ENCODE data around the gene CCDC146.
"Not testable (repeated sequence)": the region's sequence is repeated elsewhere in the genome, so short reads cannot be mapped to it uniquely, and the experiment has no call there.

DNA sequence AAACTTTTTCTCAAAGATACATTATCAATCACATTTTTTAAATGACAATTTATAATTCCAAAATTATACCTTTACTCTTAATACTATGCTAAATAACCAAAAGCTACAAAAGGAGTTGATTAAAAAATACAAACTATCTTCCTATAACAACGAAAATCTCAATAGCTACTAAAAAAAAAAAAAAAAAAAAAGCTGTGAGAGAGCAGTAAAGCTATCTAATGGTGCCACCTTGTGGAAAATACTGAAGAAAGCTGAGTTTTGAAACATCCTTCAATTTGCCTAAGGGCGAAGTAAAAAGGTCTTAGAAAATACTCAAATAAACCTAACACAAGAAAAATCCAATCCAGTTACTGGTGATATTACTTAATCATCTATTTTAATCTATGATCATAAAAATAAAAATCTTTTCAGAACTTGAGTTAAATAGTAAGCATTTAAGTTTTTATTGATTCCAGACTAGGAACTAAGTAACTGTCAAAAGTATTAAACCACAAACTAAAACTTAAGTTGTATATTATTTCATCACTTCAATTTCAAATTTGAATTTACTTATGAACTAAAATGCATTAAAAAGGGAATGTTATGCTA is 9.6 kb upstream of the CCDC146 start:
- not testable (repeated sequence) for TF ChIP-seq POLR2A (IDR thresholded peaks at IDR 0.05; ENCODE audit: low read length); GATA1 (IDR thresholded peaks at IDR 0.05; ENCODE audit: low read depth, low read length)

Data from erythroblast (primary cell).